ENCODE results near the gene TM2D1. TPM values are rescaled to one million over a fixed set of nuclear protein-coding genes. Genes with fewer than 3 reads are reported as not detected.

The TM2D1 gene
- 10 to 100 TPM; 41.6 to 48.3 TPM for total RNA-seq
- 10 to 100 TPM; 66.8 to 82.3 (median 73.2) TPM for polyA plus RNA-seq (ENCODE audit: insufficient read length in 6 of 6)
- long read RNA-seq, donor 1, transcript TM2D1-212 (7 exons, 969 nt) = major isoform, 13 of 40 reads
- long read RNA-seq, donor 1, partial matches to known transcripts = 24 of 40 reads
- long read RNA-seq, donor 1, other reads (novel, unspliced or antisense) = 0 of 40 reads
- long read RNA-seq, donor 2, transcript TM2D1-212 (7 exons, 969 nt) = major isoform, 7 of 9 reads
- long read RNA-seq, donor 2, partial matches to known transcripts = 0 of 9 reads
- long read RNA-seq, donor 2, other reads (novel, unspliced or antisense) = 0 of 9 reads
- long read RNA-seq, donor 3, transcript TM2D1-212 (7 exons, 969 nt) = major isoform, 15 of 15 reads
- long read RNA-seq, donor 3, partial matches to known transcripts = 0 of 15 reads
- long read RNA-seq, donor 3, other reads (novel, unspliced or antisense) = 0 of 15 reads
- long read RNA-seq, donor 4, transcript TM2D1-201 (7 exons, 1,250 nt) = major isoform, 24 of 42 reads
- long read RNA-seq, donor 4, partial matches to known transcripts = 4 of 42 reads
- long read RNA-seq, donor 4, other reads (novel, unspliced or antisense) = 13 of 42 reads
- long read RNA-seq, donor 5, transcript TM2D1-212 (7 exons, 969 nt) = major isoform, 18 of 22 reads
- long read RNA-seq, donor 5, partial matches to known transcripts = 0 of 22 reads
- long read RNA-seq, donor 5, other reads (novel, unspliced or antisense) = 0 of 22 reads
- long read RNA-seq, donor 6, transcript TM2D1-212 (7 exons, 969 nt) = major isoform, 26 of 28 reads
- long read RNA-seq, donor 6, partial matches to known transcripts = 0 of 28 reads
- long read RNA-seq, donor 6, other reads (novel, unspliced or antisense) = 0 of 28 reads
- long read RNA-seq, donor 7, transcript TM2D1-212 (7 exons, 969 nt) = major isoform, 7 of 7 reads
- long read RNA-seq, donor 7, partial matches to known transcripts = 0 of 7 reads
- long read RNA-seq, donor 7, other reads (novel, unspliced or antisense) = 0 of 7 reads
- long read RNA-seq, donor 8, transcript TM2D1-212 (7 exons, 969 nt) = major isoform, 13 of 14 reads
- long read RNA-seq, donor 8, partial matches to known transcripts = 0 of 14 reads
- long read RNA-seq, donor 8, other reads (novel, unspliced or antisense) = 0 of 14 reads
- long read RNA-seq, donor 9 = 0 reads
- long read RNA-seq, donor 10, transcript TM2D1-201 (7 exons, 1,250 nt) = major isoform, 19 of 24 reads
- long read RNA-seq, donor 10, partial matches to known transcripts = 0 of 24 reads
- long read RNA-seq, donor 10, other reads (novel, unspliced or antisense) = 5 of 24 reads
- long read RNA-seq, donor 11, transcript TM2D1-212 (7 exons, 969 nt) = major isoform, 31 of 33 reads
- long read RNA-seq, donor 11, partial matches to known transcripts = 0 of 33 reads
- long read RNA-seq, donor 11, other reads (novel, unspliced or antisense) = 0 of 33 reads
- long read RNA-seq, donor 12, transcript TM2D1-212 (7 exons, 969 nt) = major isoform, 22 of 22 reads
- long read RNA-seq, donor 12, partial matches to known transcripts = 0 of 22 reads
- long read RNA-seq, donor 12, other reads (novel, unspliced or antisense) = 0 of 22 reads

DNA sequence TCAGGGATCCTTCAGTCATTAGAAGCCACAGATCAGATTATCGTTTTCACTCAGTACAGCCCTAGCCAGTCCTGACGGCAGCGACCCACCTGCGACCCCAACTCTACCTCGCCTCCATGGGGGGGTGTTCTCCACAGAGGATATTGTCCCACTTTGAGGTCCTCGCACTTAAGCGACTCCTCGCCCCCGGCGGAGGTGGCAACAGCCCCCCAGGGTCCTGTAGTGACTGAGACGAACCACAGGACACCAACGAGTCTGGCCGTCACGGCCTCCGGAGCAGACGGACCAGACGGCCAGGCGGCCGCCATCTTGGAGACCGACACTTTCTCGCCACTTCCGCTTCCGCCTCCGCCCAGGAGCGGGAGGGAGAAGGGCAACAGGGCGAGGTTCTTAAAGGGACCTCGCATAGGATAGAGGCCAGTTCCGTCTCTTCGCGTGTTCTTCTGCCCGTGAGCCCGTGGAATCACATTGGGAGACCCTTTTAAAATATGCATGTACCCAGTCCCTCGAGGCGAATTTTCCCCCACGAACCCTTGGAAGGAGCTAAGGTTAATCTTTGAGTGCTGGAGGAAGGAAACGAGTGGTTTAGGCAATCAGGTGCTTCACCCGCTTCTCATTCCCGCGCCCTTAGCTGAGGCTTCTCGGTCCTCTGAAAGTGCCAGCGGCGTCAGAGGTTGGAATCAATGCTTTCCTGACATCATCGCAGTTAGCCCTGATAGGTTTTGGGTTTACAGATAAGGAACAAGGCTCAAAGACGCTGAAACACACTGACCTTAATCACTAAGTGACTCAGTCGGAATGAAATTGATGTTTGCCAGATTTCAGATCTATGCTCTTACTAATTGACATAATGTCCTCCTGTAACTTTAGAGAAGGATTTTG, at the start of gene TM2D1:
TSS of gene TM2D1 (minus strand) at position 329 of the 882 bp plus-strand sequence. CDS start at position 308, 21 bp downstream.
- peaks cover 0 to 8% of the 10 kb centered on the region in 2 donors for H3K36me3 ChIP-seq
- ATAC-seq = peak; percentile 99
- intact Hi-C loops (cut with DNase I) = no loop called here

DNA sequence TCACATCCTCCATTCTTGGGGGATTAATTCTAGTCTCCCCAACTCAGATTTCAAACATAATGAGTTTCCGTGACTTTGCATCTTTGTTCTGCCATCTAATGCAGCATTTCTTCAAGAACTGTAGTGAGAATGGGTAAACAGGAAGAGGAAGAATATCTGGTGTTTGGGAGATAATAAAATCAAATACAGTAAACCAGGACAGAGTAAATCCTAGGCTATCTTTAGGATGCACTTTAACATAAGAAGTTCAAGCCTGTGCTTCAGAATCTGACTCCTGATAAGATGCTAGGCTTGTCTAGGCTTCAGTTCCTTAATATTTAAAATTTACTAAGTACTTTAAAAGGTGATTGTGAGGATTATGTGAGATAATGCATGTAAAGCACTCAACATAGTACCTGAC, 45.2 kb upstream of the TM2D1 start:
- no peak overlapping the region for H3K4me3 ChIP-seq
- intact Hi-C loops (cut with DNase I) = no loop called here
- H3K36me3 ChIP-seq = peaks cover 0 to 5% of the 10 kb centered on the region in 2 donors
- no peak for TF ChIP-seq CTCF (IDR thresholded peaks at IDR 0.05)
- H3K9me3 ChIP-seq = no peaks in the 10 kb centered on the region
- H3K4me1 ChIP-seq = no peaks in the 10 kb centered on the region
- DNase-seq (no peak), ATAC-seq (no peak)
- H3K27ac ChIP-seq = no peak overlapping the region
- no peaks in the 10 kb centered on the region for H3K27me3 ChIP-seq

More for the DNA sequence above, at the start of gene TM2D1:
- H3K4me3 ChIP-seq = peak within 1 kb of the TSS; percentile 73 to 85
- TF ChIP-seq CTCF (IDR thresholded peaks at IDR 0.05) = no peak
- H3K27me3 ChIP-seq = no peaks in the 10 kb centered on the region
- peak within 1 kb of the TSS; percentile 86 to 93 for H3K27ac ChIP-seq
- no peaks in the 10 kb centered on the region for H3K9me3 ChIP-seq
- DNase-seq = peak; percentile 88 to 98 (median 92)
- H3K4me1 ChIP-seq = peaks cover 8 to 25% of the 10 kb centered on the region in 2 donors

DNA sequence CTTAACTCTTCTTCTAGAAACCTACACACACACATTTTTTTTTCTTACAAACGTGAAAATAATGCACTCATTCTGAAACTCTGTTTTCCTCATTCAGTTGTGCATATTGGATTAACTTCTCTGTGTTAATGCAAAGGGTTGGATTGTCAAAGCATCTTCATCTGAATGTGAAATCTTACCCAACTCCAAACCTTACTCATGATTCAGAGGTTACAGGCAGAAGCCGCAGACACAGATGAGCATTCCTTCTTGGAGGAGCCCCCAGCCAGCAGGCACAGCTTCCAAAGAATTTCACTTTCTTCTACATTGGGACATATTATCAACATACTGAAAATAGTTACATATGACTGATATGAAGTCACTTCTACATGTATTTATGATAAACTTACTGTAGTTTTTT, 33.0 kb upstream of the TM2D1 start:
- ATAC-seq (no peak), DNase-seq (no peak)
- TF ChIP-seq CTCF (IDR thresholded peaks at IDR 0.05) = no peak
- Histone ChIP-seq H3K9me3 (no peaks in the 10 kb centered on the region), H3K4me3 (no peak overlapping the region), H3K27ac (no peak overlapping the region), H3K4me1 (no peaks in the 10 kb centered on the region), H3K36me3 (no peaks in the 10 kb centered on the region), H3K27me3 (no peaks in the 10 kb centered on the region)
- intact Hi-C loops (cut with DNase I) = no loop called here

- no peak overlapping the region for H3K27ac ChIP-seq
- no peaks in the 10 kb centered on the region for H3K9me3 ChIP-seq
- intact Hi-C loops (cut with DNase I) = no loop called here
- no peaks in the 10 kb centered on the region for H3K4me1 ChIP-seq
- DNase-seq (no peak), ATAC-seq (no peak)
- H3K4me3 ChIP-seq = no peak overlapping the region
- no peaks in the 10 kb centered on the region for H3K27me3 ChIP-seq
- H3K36me3 ChIP-seq = no peaks in the 10 kb centered on the region
- TF ChIP-seq CTCF (IDR thresholded peaks at IDR 0.05) = no peak
Measured at GRCh38 chr1:61756773-61757172, 31.8 kb upstream of the TM2D1 start.

All from left lung (tissue), 14 donors.